Naive B cell (primary cell): ENCODE measurements around the gene CES2. TPM values are rescaled to one million over a fixed set of nuclear protein-coding genes. Genes with fewer than 3 reads are reported as not detected.
"Not testable (repeated sequence)": the region's sequence is repeated elsewhere in the genome, so short reads cannot be mapped to it uniquely, and the experiment has no call there.

Source experiments
- ATAC-seq, 2 donors: fragments of 150-1000 bp; cut with Tn5 transposase; 2 replicates each; pipeline ENCODE4 v1.10.0; 2021; ENCODE audit warnings: low read depth in 2 of 2, mild to moderate bottlenecking in 2 of 2, moderate library complexity in 2 of 2
- DNase-seq: peaks from one replicate; pipeline ENCODE4 v3.0.0; 2022
- H3K27ac Mint-ChIP-seq, 6 donors: one replicate each; pipeline ENCODE4 v1.8.0; 2020 to 2022; ENCODE audit warnings: mild to moderate bottlenecking in 6 of 6, mixed read lengths in 6 of 6, moderate library complexity in 5 of 6, inconsistent platforms in 2 of 6
- H3K27me3 Mint-ChIP-seq, 3 donors: one replicate each; pipeline ENCODE4 v1.8.0; 2021 to 2022; ENCODE audit warnings: mixed read lengths in 3 of 3, mild to moderate bottlenecking in 1 of 3
- H3K36me3 Mint-ChIP-seq, 2 donors: one replicate each; pipeline ENCODE4 v1.8.0; 2020 to 2022; ENCODE audit warnings: mixed read lengths in 2 of 2, inconsistent platforms in 1 of 2, mild to moderate bottlenecking in 1 of 2
- H3K4me1 Mint-ChIP-seq, 3 donors: one replicate each; pipeline ENCODE4 v1.8.0; 2020 to 2022; ENCODE audit warnings: mixed read lengths in 3 of 3, inconsistent platforms in 1 of 3, mild to moderate bottlenecking in 1 of 3, moderate library complexity in 1 of 3
- H3K4me3 Mint-ChIP-seq, 8 donors: one replicate each; pipeline ENCODE4 v1.8.0; 2020 to 2022; ENCODE audit warnings: mild to moderate bottlenecking in 8 of 8, mixed read lengths in 8 of 8, moderate library complexity in 8 of 8, inconsistent platforms in 2 of 8
- H3K9me3 Mint-ChIP-seq, 7 donors: one replicate each; pipeline ENCODE4 v1.8.0; 2020 to 2022; ENCODE audit warnings: mixed read lengths in 7 of 7, mild to moderate bottlenecking in 5 of 7, inconsistent platforms in 2 of 7, moderate library complexity in 1 of 7
- polyA plus RNA-seq, 6 donors: library from polyadenylated mRNA; unstranded; fragments of 300-500 nt; fragmentation: Illumina TruSeq; gene quantifications; one replicate each; pipeline ENCODE4 v1.2.3, GENCODE V29; 2021; ENCODE audit warnings: low read depth in 6 of 6

The CES2 gene
- polyA plus RNA-seq, 6 donors from 2014 or later = 16.3 to 25.7 (median 21.0) TPM

DNA sequence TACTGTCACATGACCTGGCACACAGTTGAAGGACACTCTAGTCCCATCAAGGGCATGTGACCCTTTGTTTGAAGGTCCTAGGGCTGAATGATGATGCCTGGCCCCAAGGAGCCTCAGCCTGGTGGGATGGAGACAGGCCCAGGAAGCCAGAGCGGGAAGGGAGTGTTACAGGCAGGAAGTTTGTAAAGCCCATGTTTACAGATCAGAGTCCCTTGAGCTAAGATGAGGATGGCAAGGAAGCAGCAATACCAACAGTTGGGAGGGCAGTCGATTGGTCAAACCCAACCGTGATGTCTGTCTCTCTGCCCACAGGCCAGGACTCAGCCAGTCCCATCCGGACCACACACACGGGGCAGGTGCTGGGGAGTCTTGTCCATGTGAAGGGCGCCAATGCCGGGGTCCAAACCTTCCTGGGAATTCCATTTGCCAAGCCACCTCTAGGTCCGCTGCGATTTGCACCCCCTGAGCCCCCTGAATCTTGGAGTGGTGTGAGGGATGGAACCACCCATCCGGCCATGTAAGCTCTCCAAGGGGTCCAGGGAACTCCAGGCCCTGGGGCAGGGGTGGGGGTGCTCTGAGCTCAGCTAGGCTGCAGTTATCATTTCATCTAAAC lies 2.5 kb downstream of the CES2 start:
- peaks cover 37 to 55% (median 48%) of the 10 kb centered on the region in 3 donors for H3K4me1 Mint-ChIP-seq
- ATAC-seq = no peak
- no peak for DNase-seq
- no peaks in the 10 kb centered on the region for H3K9me3 Mint-ChIP-seq
- no peaks in the 10 kb centered on the region for H3K27me3 Mint-ChIP-seq
- H3K4me3 Mint-ChIP-seq = peak overlapping the region in 3 of 8 donors; percentile 29 to 70 (median 61)
- peak overlapping the region in 1 of 6 donors; percentile 73 for H3K27ac Mint-ChIP-seq
- H3K36me3 Mint-ChIP-seq = peaks cover 6 to 22% of the 10 kb centered on the region in 2 donors

DNA sequence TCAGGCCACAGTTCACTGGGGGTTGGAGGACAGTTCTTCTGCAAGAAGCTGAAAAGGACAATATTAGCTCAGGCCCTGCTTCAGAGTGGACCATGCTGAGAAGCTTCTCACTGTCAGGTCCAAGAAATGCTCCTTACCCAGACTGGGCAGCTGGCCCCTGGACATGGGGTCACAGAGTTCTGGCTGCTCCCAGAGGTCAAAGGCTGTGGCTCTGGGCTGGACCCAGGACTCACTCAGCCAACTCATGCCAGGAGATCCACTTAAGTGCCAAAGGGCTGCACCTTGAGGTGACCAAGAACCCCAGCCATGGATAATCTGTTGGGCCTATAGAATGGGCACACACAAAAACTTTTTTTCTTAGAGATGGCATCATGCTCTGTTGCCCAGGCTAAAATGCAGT lies 4.0 kb downstream of the CES2 start:
- DNase-seq (no peak), ATAC-seq (no peak)
- Mint-ChIP-seq H3K4me3 (peak overlapping the region in 1 of 8 donors; percentile 64), H3K27me3 (no peaks in the 10 kb centered on the region), H3K36me3 (peaks cover 6 to 17% of the 10 kb centered on the region in 2 donors), H3K9me3 (no peaks in the 10 kb centered on the region), H3K4me1 (peaks cover 22 to 39% (median 35%) of the 10 kb centered on the region in 3 donors), H3K27ac (peak overlapping the region in 1 of 6 donors; percentile 34)

DNA sequence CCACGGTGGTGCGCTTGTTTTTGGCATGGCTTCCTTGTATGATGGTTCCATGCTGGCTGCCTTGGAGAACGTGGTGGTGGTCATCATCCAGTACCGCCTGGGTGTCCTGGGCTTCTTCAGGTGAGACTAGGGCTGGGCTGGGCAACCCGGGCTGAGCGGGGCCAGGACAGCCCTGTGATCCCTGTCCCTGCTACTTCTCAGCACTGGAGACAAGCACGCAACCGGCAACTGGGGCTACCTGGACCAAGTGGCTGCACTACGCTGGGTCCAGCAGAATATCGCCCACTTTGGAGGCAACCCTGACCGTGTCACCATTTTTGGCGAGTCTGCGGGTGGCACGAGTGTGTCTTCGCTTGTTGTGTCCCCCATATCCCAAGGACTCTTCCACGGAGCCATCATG lies 4.9 kb downstream of the CES2 start:
- Mint-ChIP-seq H3K4me1 (peaks cover 17 to 30% (median 29%) of the 10 kb centered on the region in 3 donors), H3K27me3 (no peaks in the 10 kb centered on the region), H3K36me3 (peaks cover 6 to 15% of the 10 kb centered on the region in 2 donors), H3K27ac (no peak overlapping the region), H3K4me3 (peak overlapping the region in 1 of 8 donors; percentile 27), H3K9me3 (no peaks in the 10 kb centered on the region)
- DNase-seq = no peak
- no peak for ATAC-seq

DNA sequence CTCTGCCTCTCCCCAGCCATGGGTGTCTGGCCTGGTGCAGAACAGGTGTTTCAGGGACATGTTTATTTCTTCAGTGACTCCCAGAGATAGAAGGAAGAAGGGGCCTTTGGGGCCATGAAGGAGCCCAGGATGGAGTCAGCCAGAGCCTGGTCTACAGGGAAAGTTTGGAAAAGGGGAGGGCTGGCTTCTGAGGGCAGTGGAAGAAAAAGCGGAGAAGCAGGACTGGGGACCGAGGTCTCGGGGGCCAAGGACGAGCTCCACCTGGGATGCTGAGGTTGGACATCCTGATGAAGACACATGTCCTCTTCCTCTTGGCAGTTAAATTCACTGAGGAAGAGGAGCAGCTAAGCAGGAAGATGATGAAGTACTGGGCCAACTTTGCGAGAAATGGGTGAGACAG lies 7.7 kb downstream of the CES2 start:
- peaks cover 0 to 15% of the 10 kb centered on the region in 2 donors for H3K36me3 Mint-ChIP-seq
- H3K27ac Mint-ChIP-seq = peak overlapping the region in 2 of 6 donors; percentile 64 to 69
- ATAC-seq (no peak), DNase-seq (no peak)
- H3K4me3 Mint-ChIP-seq = peak overlapping the region in 1 of 8 donors; percentile 82
- peaks cover 7 to 20% (median 16%) of the 10 kb centered on the region in 3 donors for H3K4me1 Mint-ChIP-seq
- no peaks in the 10 kb centered on the region for H3K9me3 Mint-ChIP-seq
- H3K27me3 Mint-ChIP-seq = peaks cover 0 to 6% (median 4%) of the 10 kb centered on the region in 3 donors

DNA sequence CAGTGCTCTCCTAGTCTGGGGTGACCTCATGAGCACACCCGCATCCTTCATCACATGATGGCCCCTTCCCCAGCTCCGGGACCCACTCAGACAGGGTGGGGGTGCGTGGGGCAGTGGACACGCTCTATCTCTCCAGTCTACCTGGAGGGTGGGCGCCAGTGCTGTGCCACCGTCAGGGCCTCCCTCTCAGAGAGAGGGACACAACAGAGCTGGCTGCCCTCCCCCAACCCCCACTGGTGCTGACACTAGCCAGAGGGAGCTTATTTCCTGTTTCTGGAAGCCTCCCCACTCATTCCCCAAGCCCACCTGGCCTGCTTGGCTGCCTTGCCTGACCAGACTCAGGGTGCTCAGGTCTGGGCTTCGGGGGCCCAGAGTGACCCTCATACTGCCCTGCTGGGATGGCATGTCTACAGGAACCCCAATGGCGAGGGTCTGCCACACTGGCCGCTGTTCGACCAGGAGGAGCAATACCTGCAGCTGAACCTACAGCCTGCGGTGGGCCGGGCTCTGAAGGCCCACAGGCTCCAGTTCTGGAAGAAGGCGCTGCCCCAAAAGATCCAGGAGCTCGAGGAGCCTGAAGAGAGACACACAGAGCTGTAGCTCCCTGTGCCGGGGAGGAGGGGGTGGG lies 8.2 kb downstream of the CES2 start:
- Mint-ChIP-seq H3K36me3 (peaks cover 0 to 15% of the 10 kb centered on the region in 2 donors), H3K4me3 (no peak overlapping the region), H3K27me3 (peaks cover 5 to 11% (median 10%) of the 10 kb centered on the region in 3 donors), H3K9me3 (no peaks in the 10 kb centered on the region), H3K4me1 (peaks cover 13 to 22% (median 19%) of the 10 kb centered on the region in 3 donors), H3K27ac (no peak overlapping the region)
- ATAC-seq (no peak), DNase-seq (no peak)

DNA sequence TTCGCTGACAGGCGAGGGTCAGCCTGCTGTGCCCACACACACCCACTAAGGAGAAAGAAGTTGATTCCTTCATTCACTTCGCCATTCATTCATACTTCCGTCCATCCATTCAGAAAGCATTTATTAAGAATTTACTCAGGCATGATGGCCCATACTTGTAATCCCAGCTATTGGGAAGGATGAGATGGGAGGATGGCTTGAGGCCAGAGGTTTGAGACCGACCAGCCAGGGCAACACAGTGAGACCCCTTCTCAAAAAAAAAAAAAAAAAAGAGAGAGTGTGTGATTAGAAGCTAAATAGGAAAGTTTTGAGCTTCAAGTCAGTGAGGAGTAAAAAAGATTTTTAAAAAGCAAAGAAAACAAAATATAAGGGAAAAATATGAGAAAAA lies 8.7 kb downstream of the CES2 start:
- Mint-ChIP-seq H3K27ac (no peak overlapping the region), H3K4me1 (peaks cover 13 to 21% (median 20%) of the 10 kb centered on the region in 3 donors), H3K36me3 (peaks cover 0 to 15% of the 10 kb centered on the region in 2 donors), H3K9me3 (no peaks in the 10 kb centered on the region), H3K4me3 (no peak overlapping the region), H3K27me3 (peaks cover 10 to 16% (median 11%) of the 10 kb centered on the region in 3 donors)
- ATAC-seq (no peak), DNase-seq (no peak)

DNA sequence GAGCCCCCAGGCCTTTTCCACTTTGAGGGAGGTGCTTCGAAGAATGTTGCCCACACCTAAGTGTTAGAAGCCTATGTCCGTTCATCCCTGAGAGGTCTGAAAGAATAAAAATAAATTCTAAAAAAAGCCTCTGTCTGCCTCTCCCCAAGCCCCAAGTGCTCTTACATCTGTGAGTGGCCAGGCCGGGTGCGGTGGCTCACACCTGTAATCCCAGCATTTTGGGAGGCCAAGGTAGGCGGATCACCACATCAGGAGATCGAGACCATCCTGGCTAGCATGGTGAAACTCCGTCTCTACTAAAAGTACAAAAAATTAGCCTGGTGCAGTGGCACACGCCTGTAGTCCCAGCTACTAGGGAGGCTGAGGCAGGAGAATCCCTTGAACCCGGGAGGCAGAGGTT lies 9.7 kb downstream of the CES2 start:
- H3K9me3 Mint-ChIP-seq, DNase-seq, H3K27ac Mint-ChIP-seq, ATAC-seq, H3K4me3 Mint-ChIP-seq: not testable (repeated sequence)
- Mint-ChIP-seq H3K4me1 (peaks cover 13 to 21% (median 20%) of the 10 kb centered on the region in 3 donors), H3K27me3 (peaks cover 16 to 26% (median 20%) of the 10 kb centered on the region in 3 donors), H3K36me3 (peaks cover 0 to 15% of the 10 kb centered on the region in 2 donors)

DNA sequence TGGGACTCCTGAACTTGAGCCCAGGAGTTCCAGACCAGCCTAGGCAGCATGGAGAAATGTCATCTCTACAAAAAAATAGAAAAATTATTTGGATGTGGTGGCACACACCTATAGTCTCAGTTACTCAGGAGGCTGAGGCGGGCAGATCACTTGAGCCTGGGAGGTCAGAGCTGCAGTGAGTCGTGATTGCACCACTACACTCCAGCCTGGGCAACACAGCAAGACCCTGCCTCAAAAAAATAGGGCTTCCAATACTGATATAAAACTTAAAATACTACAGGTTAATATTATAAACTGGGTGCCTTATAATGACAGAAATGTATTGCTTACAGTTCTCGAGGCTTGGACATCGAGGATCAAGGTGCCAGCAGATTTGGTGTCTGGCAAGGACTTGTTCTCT lies 10.6 kb downstream of the CES2 start:
- H3K4me1 Mint-ChIP-seq = peaks cover 13 to 21% (median 20%) of the 10 kb centered on the region in 3 donors
- H3K4me3 Mint-ChIP-seq = no peak overlapping the region
- peaks cover 23 to 35% (median 23%) of the 10 kb centered on the region in 3 donors for H3K27me3 Mint-ChIP-seq
- ATAC-seq = no peak
- no peak overlapping the region for H3K27ac Mint-ChIP-seq
- DNase-seq = no peak
- peaks cover 0 to 15% of the 10 kb centered on the region in 2 donors for H3K36me3 Mint-ChIP-seq
- no peaks in the 10 kb centered on the region for H3K9me3 Mint-ChIP-seq

DNA sequence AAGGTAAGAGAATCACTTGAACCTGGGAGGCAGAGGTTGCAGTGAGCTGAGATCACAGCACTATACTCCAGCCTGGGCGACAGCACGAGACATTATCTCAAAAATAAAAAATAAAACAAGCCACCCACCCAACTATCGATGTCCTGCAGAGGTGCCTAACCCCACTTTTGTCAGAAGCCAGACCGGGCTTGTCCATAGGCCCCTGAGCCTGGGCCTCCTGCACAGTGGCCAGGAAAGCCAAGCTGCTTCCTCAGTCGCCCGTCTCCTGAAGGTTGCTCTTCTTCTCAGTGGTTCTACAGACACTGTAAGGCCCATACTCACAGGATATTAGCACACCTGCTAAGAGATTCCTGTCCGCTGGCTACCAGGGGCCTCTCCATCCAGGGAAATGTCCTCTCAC lies 11.2 kb downstream of the CES2 start:
- H3K27ac Mint-ChIP-seq = no peak overlapping the region
- no peak overlapping the region for H3K4me3 Mint-ChIP-seq
- DNase-seq (no peak), ATAC-seq (no peak)
- H3K4me1 Mint-ChIP-seq = peaks cover 13 to 21% (median 20%) of the 10 kb centered on the region in 3 donors
- peaks cover 28 to 41% (median 29%) of the 10 kb centered on the region in 3 donors for H3K27me3 Mint-ChIP-seq
- peaks cover 0 to 19% of the 10 kb centered on the region in 2 donors for H3K36me3 Mint-ChIP-seq
- peaks cover 0 to 4% (median 0%) of the 10 kb centered on the region in 7 donors for H3K9me3 Mint-ChIP-seq

DNA sequence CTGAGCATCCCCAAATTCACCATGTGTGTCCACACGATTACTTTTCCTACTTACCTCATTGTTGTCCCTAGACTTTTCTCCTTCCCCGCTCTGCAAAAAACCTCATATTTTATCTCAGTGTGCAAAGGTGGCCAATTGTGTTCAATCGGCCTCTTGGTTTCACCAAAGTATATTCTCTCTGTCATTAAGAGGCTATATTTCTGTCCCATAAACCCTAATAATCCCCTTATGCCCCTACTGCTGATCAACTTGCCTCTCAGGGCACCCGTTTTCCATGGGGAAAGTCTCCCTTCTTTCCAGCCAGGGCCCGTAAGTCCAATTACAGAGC lies 11.6 kb downstream of the CES2 start:
- Mint-ChIP-seq H3K4me1 (peaks cover 13 to 21% (median 20%) of the 10 kb centered on the region in 3 donors), H3K4me3 (peak overlapping the region in 6 of 8 donors; percentile 84 to 94 (median 89)), H3K27me3 (peaks cover 32 to 45% (median 33%) of the 10 kb centered on the region in 3 donors), H3K27ac (peak overlapping the region in 1 of 6 donors; percentile 87), H3K36me3 (peaks cover 0 to 18% of the 10 kb centered on the region in 2 donors), H3K9me3 (peaks cover 0 to 6% (median 0%) of the 10 kb centered on the region in 7 donors)
- ATAC-seq (no peak), DNase-seq (no peak)

DNA sequence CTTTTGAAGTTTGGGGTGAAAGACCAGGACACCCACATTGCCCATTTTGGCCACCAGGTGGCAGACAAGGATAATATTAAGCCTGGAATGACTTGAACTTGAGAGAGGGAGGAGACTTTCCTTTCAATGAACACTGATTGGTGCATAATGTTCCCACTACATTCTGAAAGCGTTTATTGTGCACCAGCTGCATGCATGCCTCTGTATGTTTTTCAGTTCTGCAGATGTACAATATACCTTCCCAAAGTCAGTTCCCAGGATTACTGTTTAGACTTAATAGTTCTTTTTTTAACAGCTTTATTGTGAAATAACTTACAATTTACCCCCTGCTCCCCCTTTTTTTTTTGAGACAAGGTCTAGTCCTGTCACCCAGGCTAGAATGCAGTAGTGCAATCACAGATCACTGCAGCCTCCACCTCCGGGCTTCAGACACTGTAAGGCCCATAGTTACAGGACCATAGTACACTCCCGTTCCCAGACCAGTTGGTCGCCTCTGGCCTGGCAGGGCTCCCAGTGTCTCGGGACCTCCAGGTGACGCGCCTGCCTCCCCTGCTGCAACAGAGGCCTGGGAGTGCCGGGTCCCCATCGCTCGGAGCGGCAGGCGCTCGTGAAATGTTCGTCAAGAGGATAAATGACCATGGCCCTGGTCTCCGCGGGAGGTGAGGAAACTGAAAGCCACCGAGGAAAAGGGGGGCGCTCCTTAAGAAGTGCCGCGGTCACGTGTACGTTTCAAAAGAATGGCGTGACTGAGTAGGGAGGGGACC lies 12.2 kb downstream of the CES2 start:
- peaks cover 33 to 48% (median 34%) of the 10 kb centered on the region in 3 donors for H3K27me3 Mint-ChIP-seq
- H3K36me3 Mint-ChIP-seq = peaks cover 0 to 14% of the 10 kb centered on the region in 2 donors

DNA sequence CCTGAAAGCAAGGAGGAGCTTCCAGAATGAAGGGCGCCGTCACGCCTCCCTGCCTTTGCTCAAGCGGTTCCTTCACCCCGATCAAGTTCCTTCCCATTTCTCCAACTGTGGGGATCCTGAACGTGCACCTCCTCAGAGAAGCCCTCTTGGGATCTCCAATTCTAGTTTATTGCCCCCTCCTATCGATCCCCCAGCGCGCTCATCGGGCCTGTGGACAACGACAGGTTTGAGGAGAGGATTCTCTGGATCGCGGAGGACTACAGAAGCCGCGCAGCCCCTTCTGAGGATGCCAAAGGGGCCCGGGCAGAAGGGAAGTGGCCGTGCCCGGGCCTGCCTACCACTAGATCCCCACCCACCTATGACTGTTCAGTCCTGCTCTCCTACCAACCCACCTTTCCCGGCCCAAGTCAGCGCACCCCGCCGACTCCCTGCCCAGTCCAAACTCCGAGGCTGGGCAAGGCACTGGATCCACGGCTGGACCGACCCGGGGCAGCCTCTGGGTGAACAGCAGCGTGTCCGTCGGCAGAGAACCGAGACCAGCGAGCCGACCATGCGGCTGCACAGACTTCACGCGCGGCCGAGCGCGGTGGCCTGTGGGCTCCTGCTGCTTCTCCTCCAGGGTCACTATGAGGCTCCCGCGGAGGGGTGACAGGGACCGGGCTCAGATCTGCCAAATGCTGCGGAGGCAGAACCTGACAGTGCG lies 13.0 kb downstream of the CES2 start:
- ATAC-seq = peak in 1 of 2 donors; percentile 11

More for the DNA sequence above, 12.2 kb downstream of the CES2 start:
- H3K4me1 Mint-ChIP-seq = peaks cover 13 to 21% (median 20%) of the 10 kb centered on the region in 3 donors
- peaks cover 0 to 6% (median 0%) of the 10 kb centered on the region in 7 donors for H3K9me3 Mint-ChIP-seq
- peak overlapping the region; percentile 84 to 94 (median 89) for H3K4me3 Mint-ChIP-seq
- DNase-seq (peak; percentile 76), ATAC-seq (peak; percentile 87 to 93)
- H3K27ac Mint-ChIP-seq = peak overlapping the region in 2 of 6 donors; percentile 87 to 89

More for the DNA sequence above, 13.0 kb downstream of the CES2 start:
- H3K4me1 Mint-ChIP-seq = peaks cover 13 to 21% (median 20%) of the 10 kb centered on the region in 3 donors
- peaks cover 38 to 56% (median 42%) of the 10 kb centered on the region in 3 donors for H3K27me3 Mint-ChIP-seq
- H3K27ac Mint-ChIP-seq = peak overlapping the region in 2 of 6 donors; percentile 60 to 89
- peak overlapping the region; percentile 84 to 94 (median 89) for H3K4me3 Mint-ChIP-seq
- no peak for DNase-seq
- H3K9me3 Mint-ChIP-seq = peaks cover 0 to 6% (median 0%) of the 10 kb centered on the region in 7 donors
- peaks cover 0 to 7% of the 10 kb centered on the region in 2 donors for H3K36me3 Mint-ChIP-seq
